Stimulated activated memory B cell treated with anti-CD40 and anti-IgM and Interleukin-4, amounts not matched to agents 10 μg/mL and 1 μg/mL and 100 μg/mL, for 72 hours (primary cell): ENCODE measurements around the gene EVX2.

Source experiments
- ATAC-seq: fragments of 150-1000 bp; cut with Tn5 transposase; 2 replicates; pipeline ENCODE4 v1.10.0; 2021
- H3K27ac Mint-ChIP-seq: one replicate; pipeline ENCODE4 v1.8.0; 2022; ENCODE audit warnings: mild to moderate bottlenecking, mixed read lengths
- H3K27me3 Mint-ChIP-seq: one replicate; pipeline ENCODE4 v1.8.0; 2022; ENCODE audit warnings: mixed read lengths
- H3K36me3 Mint-ChIP-seq: one replicate; pipeline ENCODE4 v1.8.0; 2022; ENCODE audit warnings: mixed read lengths
- H3K4me1 Mint-ChIP-seq: one replicate; pipeline ENCODE4 v1.8.0; 2022; ENCODE audit warnings: mixed read lengths
- H3K4me3 Mint-ChIP-seq: one replicate; pipeline ENCODE4 v1.8.0; 2022; ENCODE audit warnings: mild to moderate bottlenecking, moderate library complexity, mixed read lengths
- H3K9me3 Mint-ChIP-seq: one replicate; pipeline ENCODE4 v1.8.0; 2022; ENCODE audit warnings: mixed read lengths

Gene EVX2

GRCh38 chr2:176083796-176084261 lies at the start of gene EVX2:
TSS of gene EVX2 (minus strand) at chr2:176083962. CDS start at chr2:176083776, 186 bp downstream.
- H3K27ac Mint-ChIP-seq: no peak within 1 kb of the TSS
- H3K9me3 Mint-ChIP-seq: peaks cover 12% of the 10 kb centered on the region
- peaks cover 14% of the 10 kb centered on the region for H3K4me1 Mint-ChIP-seq
- H3K36me3 Mint-ChIP-seq: no peaks in the 10 kb centered on the region
- ATAC-seq: no peak
- peaks cover 88% of the 10 kb centered on the region for H3K27me3 Mint-ChIP-seq
- H3K4me3 Mint-ChIP-seq: no peak within 1 kb of the TSS

GRCh38 chr2:176133389-176133788 lies 49.6 kb upstream of the EVX2 start:
- H3K27ac Mint-ChIP-seq: no peak overlapping the region
- peaks cover 78% of the 10 kb centered on the region for H3K27me3 Mint-ChIP-seq
- H3K4me1 Mint-ChIP-seq: peaks cover 24% of the 10 kb centered on the region
- peaks cover 7% of the 10 kb centered on the region for H3K36me3 Mint-ChIP-seq
- H3K9me3 Mint-ChIP-seq: peaks cover 6% of the 10 kb centered on the region
- no peak overlapping the region for H3K4me3 Mint-ChIP-seq
- no peak for ATAC-seq

- Mint-ChIP-seq H3K4me3 (peak overlapping the region; percentile 64), H3K27ac (no peak overlapping the region), H3K36me3 (peaks cover 7% of the 10 kb centered on the region), H3K4me1 (peaks cover 28% of the 10 kb centered on the region), H3K27me3 (peaks cover 78% of the 10 kb centered on the region), H3K9me3 (peaks cover 5% of the 10 kb centered on the region)
- no peak for ATAC-seq
Measured at GRCh38 chr2:176132205-176133171, 48.7 kb upstream of the EVX2 start.

- no peak overlapping the region for H3K27ac Mint-ChIP-seq
- peaks cover 78% of the 10 kb centered on the region for H3K27me3 Mint-ChIP-seq
- no peak for ATAC-seq
- no peak overlapping the region for H3K4me3 Mint-ChIP-seq
- peaks cover 7% of the 10 kb centered on the region for H3K36me3 Mint-ChIP-seq
- peaks cover 28% of the 10 kb centered on the region for H3K4me1 Mint-ChIP-seq
- peaks cover 5% of the 10 kb centered on the region for H3K9me3 Mint-ChIP-seq
Measured at GRCh38 chr2:176131848-176132158, 48.0 kb upstream of the EVX2 start.

GRCh38 chr2:176130957-176131847 lies 47.4 kb upstream of the EVX2 start:
- peaks cover 7% of the 10 kb centered on the region for H3K36me3 Mint-ChIP-seq
- ATAC-seq: no peak
- H3K9me3 Mint-ChIP-seq: peaks cover 5% of the 10 kb centered on the region
- H3K4me3 Mint-ChIP-seq: peak overlapping the region; percentile 43
- H3K27me3 Mint-ChIP-seq: peaks cover 82% of the 10 kb centered on the region
- H3K27ac Mint-ChIP-seq: no peak overlapping the region
- peaks cover 28% of the 10 kb centered on the region for H3K4me1 Mint-ChIP-seq

- Mint-ChIP-seq H3K27me3 (peaks cover 82% of the 10 kb centered on the region), H3K4me3 (no peak overlapping the region), H3K4me1 (peaks cover 20% of the 10 kb centered on the region), H3K9me3 (no peaks in the 10 kb centered on the region), H3K27ac (no peak overlapping the region), H3K36me3 (peaks cover under 1% of the 10 kb centered on the region)
- ATAC-seq: no peak
Measured at GRCh38 chr2:176130147-176130956, 46.6 kb upstream of the EVX2 start.

GRCh38 chr2:176129813-176130146 lies 46.0 kb upstream of the EVX2 start:
- ATAC-seq: no peak
- peaks cover 20% of the 10 kb centered on the region for H3K4me1 Mint-ChIP-seq
- H3K27ac Mint-ChIP-seq: no peak overlapping the region
- H3K27me3 Mint-ChIP-seq: peaks cover 83% of the 10 kb centered on the region
- no peaks in the 10 kb centered on the region for H3K36me3 Mint-ChIP-seq
- H3K9me3 Mint-ChIP-seq: no peaks in the 10 kb centered on the region
- H3K4me3 Mint-ChIP-seq: no peak overlapping the region

- H3K36me3 Mint-ChIP-seq: no peaks in the 10 kb centered on the region
- no peaks in the 10 kb centered on the region for H3K9me3 Mint-ChIP-seq
- no peak for ATAC-seq
- H3K27ac Mint-ChIP-seq: no peak within 1 kb of the TSS
- H3K27me3 Mint-ChIP-seq: peaks cover 87% of the 10 kb centered on the region
- H3K4me3 Mint-ChIP-seq: no peak within 1 kb of the TSS
- H3K4me1 Mint-ChIP-seq: peaks cover 20% of the 10 kb centered on the region
Measured at GRCh38 chr2:176128982-176129796, 45.4 kb upstream of the EVX2 start, which contains the start of gene HOXD8. TSS of gene HOXD8 (plus strand) at chr2:176129705. CDS start at chr2:176130367, 662 bp downstream.

GRCh38 chr2:176128172-176128981 lies 44.6 kb upstream of the EVX2 start:
- Mint-ChIP-seq H3K36me3 (no peaks in the 10 kb centered on the region), H3K4me1 (peaks cover 20% of the 10 kb centered on the region), H3K27ac (no peak overlapping the region), H3K27me3 (peaks cover 87% of the 10 kb centered on the region), H3K9me3 (no peaks in the 10 kb centered on the region), H3K4me3 (no peak overlapping the region)
- no peak for ATAC-seq

GRCh38 chr2:176127774-176128072 lies 44.0 kb upstream of the EVX2 start:
- Mint-ChIP-seq H3K27ac (no peak overlapping the region), H3K4me1 (peaks cover 20% of the 10 kb centered on the region), H3K36me3 (no peaks in the 10 kb centered on the region), H3K9me3 (no peaks in the 10 kb centered on the region), H3K4me3 (no peak overlapping the region), H3K27me3 (peaks cover 81% of the 10 kb centered on the region)
- ATAC-seq: no peak

GRCh38 chr2:176126929-176127773 lies 43.4 kb upstream of the EVX2 start:
- H3K27ac Mint-ChIP-seq: no peak overlapping the region
- no peak for ATAC-seq
- no peaks in the 10 kb centered on the region for H3K9me3 Mint-ChIP-seq
- no peak overlapping the region for H3K4me3 Mint-ChIP-seq
- peaks cover 75% of the 10 kb centered on the region for H3K27me3 Mint-ChIP-seq
- H3K4me1 Mint-ChIP-seq: peaks cover 15% of the 10 kb centered on the region
- H3K36me3 Mint-ChIP-seq: no peaks in the 10 kb centered on the region

GRCh38 chr2:176125772-176126054 lies 42.0 kb upstream of the EVX2 start:
- ATAC-seq: no peak
- peaks cover 13% of the 10 kb centered on the region for H3K4me1 Mint-ChIP-seq
- H3K9me3 Mint-ChIP-seq: no peaks in the 10 kb centered on the region
- H3K27ac Mint-ChIP-seq: no peak overlapping the region
- H3K27me3 Mint-ChIP-seq: peaks cover 70% of the 10 kb centered on the region
- no peak overlapping the region for H3K4me3 Mint-ChIP-seq
- H3K36me3 Mint-ChIP-seq: no peaks in the 10 kb centered on the region
